WTC11 (cell line): Measurements from ENCODE around the gene HMX3.

Experiments used
- CBFB ChIP-seq: sonication (generic); formaldehyde crosslinking; IDR thresholded peaks from 2 replicates; pipeline ENCODE4 v1.8.1; 2022; ENCODE audit warnings: mild to moderate bottlenecking, low read depth, missing genetic modification reagents
- KAT7 ChIP-seq: sonication (generic); formaldehyde crosslinking; IDR thresholded peaks from 2 replicates; pipeline ENCODE4 v1.8.1; 2023; ENCODE audit warnings: missing genetic modification reagents, mild to moderate bottlenecking, borderline replicate concordance
- NFYB ChIP-seq: sonication (generic); formaldehyde crosslinking; conservative IDR thresholded peaks from 2 replicates; pipeline ENCODE4 v1.8.0; 2022; ENCODE audit warnings: low read depth, missing genetic modification reagents
- NR3C1 ChIP-seq: sonication (generic); formaldehyde crosslinking; conservative IDR thresholded peaks from 2 replicates; pipeline ENCODE4 v1.8.1; 2023; ENCODE audit warnings: low read depth, mild to moderate bottlenecking, missing genetic modification reagents
- TEAD4 ChIP-seq: sonication (generic); formaldehyde crosslinking; IDR thresholded peaks from 2 replicates; pipeline ENCODE4 v1.8.0; 2022; ENCODE audit warnings: mild to moderate bottlenecking, missing genetic modification reagents
- TP53 ChIP-seq: sonication (generic); formaldehyde crosslinking; IDR thresholded peaks from 2 replicates; pipeline ENCODE4 v1.8.1; 2023; ENCODE audit warnings: mild to moderate bottlenecking, missing genetic modification reagents
- TF ChIP-seq, protein P1 (sequence below): sonication (generic); formaldehyde crosslinking; IDR thresholded peaks from 2 replicates; pipeline ENCODE4 v1.8.1; 2023; ENCODE audit warnings: mild to moderate bottlenecking, missing genetic modification reagents, moderate library complexity
- TF ChIP-seq, protein P2 (sequence below): fragments of 200-600 bp; IDR thresholded peaks from 2 replicates; pipeline ENCODE4 v1.8.0; 2022; ENCODE audit warnings: antibody characterized with exemption
- TF ChIP-seq, protein P3 (sequence below): sonication (generic); formaldehyde crosslinking; IDR thresholded peaks from 2 replicates; pipeline ENCODE4 v1.8.1; 2023; ENCODE audit warnings: mild to moderate bottlenecking, missing genetic modification reagents, moderate library complexity
- TF ChIP-seq, protein P4 (sequence below): sonication (generic); formaldehyde crosslinking; IDR thresholded peaks from 2 replicates; pipeline ENCODE4 v1.8.0; 2022; ENCODE audit warnings: mild to moderate bottlenecking, missing genetic modification reagents

DNA sequence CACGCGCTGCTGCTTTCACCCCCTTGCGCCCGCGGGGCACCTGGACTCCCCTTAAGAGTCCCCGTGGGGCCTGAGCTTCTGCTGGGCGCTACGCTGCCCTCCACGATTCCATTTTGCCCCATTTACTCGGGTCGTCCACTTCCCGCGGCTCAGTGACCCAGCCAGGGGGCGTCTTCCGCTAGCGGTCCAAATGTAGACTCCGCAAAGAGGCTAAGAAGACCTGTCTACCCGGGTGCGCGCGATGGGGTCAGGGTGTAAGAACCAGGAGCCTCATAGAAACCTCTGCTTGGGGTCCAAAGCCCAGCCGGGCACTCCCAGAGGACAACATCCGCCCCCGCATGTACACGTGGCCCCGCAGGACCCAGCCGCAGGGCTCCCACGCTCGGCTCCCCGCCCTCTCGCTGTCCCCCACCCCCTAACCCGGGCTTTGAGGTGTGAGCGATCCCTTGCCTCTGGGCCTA lies 7.0 kb downstream of the HMX3 start:
- TF ChIP-seq TEAD4, result no peak
- TF ChIP-seq, protein P1, sequence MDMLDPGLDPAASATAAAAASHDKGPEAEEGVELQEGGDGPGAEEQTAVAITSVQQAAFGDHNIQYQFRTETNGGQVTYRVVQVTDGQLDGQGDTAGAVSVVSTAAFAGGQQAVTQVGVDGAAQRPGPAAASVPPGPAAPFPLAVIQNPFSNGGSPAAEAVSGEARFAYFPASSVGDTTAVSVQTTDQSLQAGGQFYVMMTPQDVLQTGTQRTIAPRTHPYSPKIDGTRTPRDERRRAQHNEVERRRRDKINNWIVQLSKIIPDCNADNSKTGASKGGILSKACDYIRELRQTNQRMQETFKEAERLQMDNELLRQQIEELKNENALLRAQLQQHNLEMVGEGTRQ (CRISPR knock-in tag), result no peak
- TF ChIP-seq, protein P2, sequence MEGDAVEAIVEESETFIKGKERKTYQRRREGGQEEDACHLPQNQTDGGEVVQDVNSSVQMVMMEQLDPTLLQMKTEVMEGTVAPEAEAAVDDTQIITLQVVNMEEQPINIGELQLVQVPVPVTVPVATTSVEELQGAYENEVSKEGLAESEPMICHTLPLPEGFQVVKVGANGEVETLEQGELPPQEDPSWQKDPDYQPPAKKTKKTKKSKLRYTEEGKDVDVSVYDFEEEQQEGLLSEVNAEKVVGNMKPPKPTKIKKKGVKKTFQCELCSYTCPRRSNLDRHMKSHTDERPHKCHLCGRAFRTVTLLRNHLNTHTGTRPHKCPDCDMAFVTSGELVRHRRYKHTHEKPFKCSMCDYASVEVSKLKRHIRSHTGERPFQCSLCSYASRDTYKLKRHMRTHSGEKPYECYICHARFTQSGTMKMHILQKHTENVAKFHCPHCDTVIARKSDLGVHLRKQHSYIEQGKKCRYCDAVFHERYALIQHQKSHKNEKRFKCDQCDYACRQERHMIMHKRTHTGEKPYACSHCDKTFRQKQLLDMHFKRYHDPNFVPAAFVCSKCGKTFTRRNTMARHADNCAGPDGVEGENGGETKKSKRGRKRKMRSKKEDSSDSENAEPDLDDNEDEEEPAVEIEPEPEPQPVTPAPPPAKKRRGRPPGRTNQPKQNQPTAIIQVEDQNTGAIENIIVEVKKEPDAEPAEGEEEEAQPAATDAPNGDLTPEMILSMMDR, result no peak
- TF ChIP-seq, protein P3, sequence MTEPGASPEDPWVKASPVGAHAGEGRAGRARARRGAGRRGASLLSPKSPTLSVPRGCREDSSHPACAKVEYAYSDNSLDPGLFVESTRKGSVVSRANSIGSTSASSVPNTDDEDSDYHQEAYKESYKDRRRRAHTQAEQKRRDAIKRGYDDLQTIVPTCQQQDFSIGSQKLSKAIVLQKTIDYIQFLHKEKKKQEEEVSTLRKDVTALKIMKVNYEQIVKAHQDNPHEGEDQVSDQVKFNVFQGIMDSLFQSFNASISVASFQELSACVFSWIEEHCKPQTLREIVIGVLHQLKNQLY (CRISPR knock-in tag), result no peak
- no peak for TF ChIP-seq NR3C1 (CRISPR knock-in tag)
- TF ChIP-seq, protein P4, sequence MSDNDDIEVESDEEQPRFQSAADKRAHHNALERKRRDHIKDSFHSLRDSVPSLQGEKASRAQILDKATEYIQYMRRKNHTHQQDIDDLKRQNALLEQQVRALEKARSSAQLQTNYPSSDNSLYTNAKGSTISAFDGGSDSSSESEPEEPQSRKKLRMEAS (CRISPR knock-in tag), result no peak
- no peak for TF ChIP-seq NFYB (CRISPR knock-in tag)
- no peak for TF ChIP-seq KAT7
- TF ChIP-seq TP53 (CRISPR knock-in tag), result no peak
- TF ChIP-seq CBFB (CRISPR knock-in tag), result no peak
